Cardiac fibroblast (primary cell): ENCODE results near the gene SUSD1.

ENCODE experiments used
- DNase-seq, 2 donors: peaks; one replicate each; pipeline versions ENCODE4 v3.0.0 to v3.0.0-alpha.2; 2010; ENCODE audit warnings: low read depth in 2 of 2
- H3K4me3 ChIP-seq, 2 donors: replicated peaks in 1 of 2; 1 replicate in 1 of 2; 2 replicates in 1 of 2; pipeline ENCODE4 v1.5.1; 2011; ENCODE audit warnings: low read depth in 2 of 2, low read length in 2 of 2, mild to moderate bottlenecking in 2 of 2, moderate library complexity in 1 of 2
- CTCF ChIP-seq: IDR thresholded peaks from one replicate; pipeline ENCODE4 v1.5.1; 2011; ENCODE audit warnings: low read depth, mild to moderate bottlenecking, low read length, inconsistent platforms

SUSD1 gene

GRCh38 chr9:112054916-112055315 lies 120.2 kb downstream of the SUSD1 start:
- no peak for TF ChIP-seq CTCF
- H3K4me3 ChIP-seq = no peak overlapping the region
- DNase-seq = no peak

GRCh38 chr9:112051812-112052211 lies 123.3 kb downstream of the SUSD1 start:
- peak in 1 of 2 donors; percentile 85 for DNase-seq
- no peak overlapping the region for H3K4me3 ChIP-seq
- no peak for TF ChIP-seq CTCF

- no peak for TF ChIP-seq CTCF
- H3K4me3 ChIP-seq = no peak overlapping the region
- peak; percentile 90 to 98 for DNase-seq
Observed at GRCh38 chr9:112050544-112051475, 124.3 kb downstream of the SUSD1 start.

- peak; percentile 56 to 63 for DNase-seq
- TF ChIP-seq CTCF = no peak
- H3K4me3 ChIP-seq = no peak overlapping the region
Observed at GRCh38 chr9:112049811-112050516, 125.1 kb downstream of the SUSD1 start.

GRCh38 chr9:112048924-112049691 lies 126.0 kb downstream of the SUSD1 start:
- TF ChIP-seq CTCF = no peak
- no peak overlapping the region for H3K4me3 ChIP-seq
- peak; percentile 65 to 78 for DNase-seq

GRCh38 chr9:112047538-112048066 lies 127.5 kb downstream of the SUSD1 start:
- no peak for TF ChIP-seq CTCF
- peak in 1 of 2 donors; percentile 49 for DNase-seq
- no peak overlapping the region for H3K4me3 ChIP-seq
